Measurements from ENCODE around the gene CAPN3. TPM values are rescaled to one million over a fixed set of nuclear protein-coding genes. Genes with fewer than 3 reads are reported as not detected.
"Not testable (repeated sequence)": the region's sequence is repeated elsewhere in the genome, so short reads cannot be mapped to it uniquely, and the experiment has no call there.

The CAPN3 gene
- total RNA-seq, 3 donors from 2014 or later (not counting 1 experiment from before 2014, with no cell fraction given) = 5.5 to 10.8 (median 6.8) TPM

DNA sequence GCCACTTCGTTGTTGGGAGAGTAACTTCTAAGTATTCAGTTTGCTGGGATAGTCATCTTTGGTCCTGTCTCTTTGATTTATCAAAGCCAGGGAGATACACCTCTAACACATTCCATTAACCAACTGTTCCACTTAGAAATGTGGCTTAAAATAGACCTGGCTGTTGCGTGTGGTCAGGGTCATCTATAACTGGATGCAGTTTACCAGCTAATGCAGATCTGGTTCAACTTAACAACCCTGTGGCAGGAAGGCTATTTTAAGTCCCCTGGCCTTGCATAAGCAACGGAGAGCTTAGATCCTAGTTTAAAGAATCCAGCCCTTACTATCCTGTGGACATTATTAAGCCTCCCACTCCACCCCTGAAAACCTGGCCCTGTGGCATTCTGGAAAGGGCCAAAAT lies 28.1 kb upstream of the CAPN3 start:
- peaks cover 22% of the 10 kb centered on the region for H3K36me3 ChIP-seq (ENCODE audit: control insufficient read depth, insufficient read depth, low read length)
- H3K4me1 Mint-ChIP-seq = no peaks in the 10 kb centered on the region
- 98% methylated on average over 3 of the region's 3 CpGs for WGBS (ENCODE audit: insufficient coverage)
- H3K4me3 ChIP-seq (ENCODE audit: low read length) = no peak overlapping the region
- H3K4me1 ChIP-seq (ENCODE audit: control insufficient read depth, insufficient read depth, low read length) = no peaks in the 10 kb centered on the region
- H3K9me3 Mint-ChIP-seq = peaks cover 3 to 6% of the 10 kb centered on the region in 2 donors
- intact Hi-C loops (cut with micrococcal nuclease) = no loop called here
- no peaks in the 10 kb centered on the region for H3K27me3 Mint-ChIP-seq (ENCODE audit: low read depth in 2 of 2)
- TF ChIP-seq, protein P1, sequence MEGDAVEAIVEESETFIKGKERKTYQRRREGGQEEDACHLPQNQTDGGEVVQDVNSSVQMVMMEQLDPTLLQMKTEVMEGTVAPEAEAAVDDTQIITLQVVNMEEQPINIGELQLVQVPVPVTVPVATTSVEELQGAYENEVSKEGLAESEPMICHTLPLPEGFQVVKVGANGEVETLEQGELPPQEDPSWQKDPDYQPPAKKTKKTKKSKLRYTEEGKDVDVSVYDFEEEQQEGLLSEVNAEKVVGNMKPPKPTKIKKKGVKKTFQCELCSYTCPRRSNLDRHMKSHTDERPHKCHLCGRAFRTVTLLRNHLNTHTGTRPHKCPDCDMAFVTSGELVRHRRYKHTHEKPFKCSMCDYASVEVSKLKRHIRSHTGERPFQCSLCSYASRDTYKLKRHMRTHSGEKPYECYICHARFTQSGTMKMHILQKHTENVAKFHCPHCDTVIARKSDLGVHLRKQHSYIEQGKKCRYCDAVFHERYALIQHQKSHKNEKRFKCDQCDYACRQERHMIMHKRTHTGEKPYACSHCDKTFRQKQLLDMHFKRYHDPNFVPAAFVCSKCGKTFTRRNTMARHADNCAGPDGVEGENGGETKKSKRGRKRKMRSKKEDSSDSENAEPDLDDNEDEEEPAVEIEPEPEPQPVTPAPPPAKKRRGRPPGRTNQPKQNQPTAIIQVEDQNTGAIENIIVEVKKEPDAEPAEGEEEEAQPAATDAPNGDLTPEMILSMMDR (IDR thresholded peaks at IDR 0.05) = no peak
- peaks cover 3% of the 10 kb centered on the region for H3K9me3 ChIP-seq (ENCODE audit: control insufficient read depth, insufficient read depth, low read length)
- no peak overlapping the region for H3K27ac Mint-ChIP-seq
- DNase-seq (no peak), ATAC-seq (no peak)
- H3K36me3 Mint-ChIP-seq = peaks cover 13% of the 10 kb centered on the region
- no peak overlapping the region for H3K27ac ChIP-seq (ENCODE audit: low read length)
- H3K27me3 ChIP-seq (ENCODE audit: control insufficient read depth, insufficient read depth, low read length) = no peaks in the 10 kb centered on the region
- H3K4me3 Mint-ChIP-seq = no peak overlapping the region

DNA sequence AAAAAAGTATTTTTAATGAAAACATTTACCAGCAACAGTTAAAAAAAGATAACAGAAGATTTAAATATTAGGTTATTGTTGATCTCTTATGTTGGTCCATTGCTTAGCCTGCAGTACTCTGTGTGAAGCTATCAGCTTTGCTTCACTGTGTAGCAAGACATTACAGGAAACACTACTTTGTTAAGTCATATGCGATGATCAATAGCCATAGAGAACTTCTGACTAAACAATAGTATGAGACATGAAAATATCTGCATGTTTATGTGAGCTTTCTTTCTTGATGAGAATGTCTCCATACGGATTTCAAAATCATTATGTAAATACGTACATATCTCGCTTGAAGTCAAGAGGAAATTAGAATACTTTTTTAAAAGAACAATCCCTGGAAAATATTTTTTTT lies 27.0 kb upstream of the CAPN3 start:
- H3K36me3 ChIP-seq (ENCODE audit: control insufficient read depth, insufficient read depth, low read length) = peaks cover 11% of the 10 kb centered on the region
- Mint-ChIP-seq H3K4me1 (no peaks in the 10 kb centered on the region), H3K4me3 (no peak overlapping the region), H3K36me3 (peaks cover 19% of the 10 kb centered on the region), H3K27ac (no peak overlapping the region), H3K9me3 (peaks cover 5 to 6% of the 10 kb centered on the region in 2 donors), H3K27me3 (ENCODE audit: low read depth in 2 of 2) (no peaks in the 10 kb centered on the region)
- intact Hi-C loops (cut with micrococcal nuclease) = no loop called here
- no peaks in the 10 kb centered on the region for H3K27me3 ChIP-seq (ENCODE audit: control insufficient read depth, insufficient read depth, low read length)
- TF ChIP-seq, protein P1 (IDR thresholded peaks at IDR 0.05) = no peak
- no peaks in the 10 kb centered on the region for H3K4me1 ChIP-seq (ENCODE audit: control insufficient read depth, insufficient read depth, low read length)
- 100% methylated on average over 3 of the region's 4 CpGs for WGBS (ENCODE audit: insufficient coverage)
- ATAC-seq (no peak), DNase-seq (no peak)
- H3K9me3 ChIP-seq (ENCODE audit: control insufficient read depth, insufficient read depth, low read length) = peaks cover 3% of the 10 kb centered on the region
- H3K27ac ChIP-seq (ENCODE audit: low read length) = no peak overlapping the region
- no peak overlapping the region for H3K4me3 ChIP-seq (ENCODE audit: low read length)

DNA sequence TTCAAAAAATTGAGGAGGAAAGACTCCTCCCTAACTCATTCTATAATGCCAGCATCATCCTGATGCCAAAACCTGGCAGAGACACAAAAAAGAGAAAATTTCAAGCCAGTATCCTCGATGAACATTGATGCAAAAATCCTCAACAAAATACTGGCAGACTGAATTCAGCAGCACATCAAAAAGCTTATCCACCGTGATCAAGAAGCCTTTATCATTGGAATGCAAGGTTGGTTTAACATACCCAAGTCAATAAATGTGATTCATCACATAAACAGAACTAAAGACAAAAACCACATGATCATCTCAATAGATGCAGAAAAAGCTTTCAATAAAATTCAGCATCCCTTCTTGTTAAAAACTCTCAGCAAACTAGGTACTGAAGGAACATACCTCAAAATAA lies 24.2 kb upstream of the CAPN3 start:
- no peaks in the 10 kb centered on the region for H3K27me3 ChIP-seq (ENCODE audit: control insufficient read depth, insufficient read depth, low read length)
- no peak for ATAC-seq
- no peak overlapping the region for H3K4me3 Mint-ChIP-seq
- H3K9me3 Mint-ChIP-seq = peaks cover 5 to 6% of the 10 kb centered on the region in 2 donors
- no peak overlapping the region for H3K27ac Mint-ChIP-seq
- H3K27me3 Mint-ChIP-seq (ENCODE audit: low read depth in 2 of 2) = no peaks in the 10 kb centered on the region
- TF ChIP-seq, protein P1 (IDR thresholded peaks at IDR 0.05) = no peak
- DNase-seq = no peak
- peaks cover 19% of the 10 kb centered on the region for H3K36me3 Mint-ChIP-seq
- H3K4me1 ChIP-seq (ENCODE audit: control insufficient read depth, insufficient read depth, low read length) = no peaks in the 10 kb centered on the region
- no peak overlapping the region for H3K27ac ChIP-seq (ENCODE audit: low read length)
- no peak overlapping the region for H3K4me3 ChIP-seq (ENCODE audit: low read length)
- WGBS (ENCODE audit: insufficient coverage) = 100% methylated on average over 2 of the region's 2 CpGs
- H3K9me3 ChIP-seq (ENCODE audit: control insufficient read depth, insufficient read depth, low read length) = peaks cover 3% of the 10 kb centered on the region
- intact Hi-C loops (cut with micrococcal nuclease) = no loop called here
- peaks cover 4% of the 10 kb centered on the region for H3K36me3 ChIP-seq (ENCODE audit: control insufficient read depth, insufficient read depth, low read length)
- H3K4me1 Mint-ChIP-seq = no peaks in the 10 kb centered on the region

DNA sequence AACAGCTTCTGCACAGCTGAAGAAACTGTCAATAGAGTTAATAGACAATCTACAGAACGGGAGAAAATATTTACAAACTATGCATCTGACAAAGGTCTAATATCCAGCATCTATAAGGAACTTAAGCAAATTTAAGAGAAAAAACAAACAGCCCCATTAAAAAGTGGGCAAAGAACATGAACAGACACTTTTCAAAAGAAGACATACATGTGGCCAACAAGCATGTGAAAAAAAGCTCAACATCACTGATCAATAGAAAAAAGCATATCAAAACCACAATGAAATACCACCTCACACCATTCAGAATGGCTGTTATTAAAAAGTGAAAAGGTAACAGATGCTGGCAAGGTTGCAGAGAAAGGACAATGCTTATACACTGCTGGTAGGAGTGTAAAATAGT lies 22.7 kb upstream of the CAPN3 start:
- intact Hi-C loops (cut with micrococcal nuclease); H3K9me3 Mint-ChIP-seq; H3K36me3 ChIP-seq (ENCODE audit: control insufficient read depth, insufficient read depth, low read length); H3K4me1 Mint-ChIP-seq; H3K27me3 ChIP-seq (ENCODE audit: control insufficient read depth, insufficient read depth, low read length); H3K4me1 ChIP-seq (ENCODE audit: control insufficient read depth, insufficient read depth, low read length); H3K4me3 ChIP-seq (ENCODE audit: low read length); H3K4me3 Mint-ChIP-seq; DNase-seq; H3K27ac ChIP-seq (ENCODE audit: low read length); H3K27ac Mint-ChIP-seq; H3K27me3 Mint-ChIP-seq (ENCODE audit: low read depth in 2 of 2); ATAC-seq; H3K9me3 ChIP-seq (ENCODE audit: control insufficient read depth, insufficient read depth, low read length): not testable (repeated sequence)
- 92% methylated on average over 1 of the region's 1 CpG for WGBS (ENCODE audit: insufficient coverage)
- H3K36me3 Mint-ChIP-seq = peaks cover 19% of the 10 kb centered on the region

DNA sequence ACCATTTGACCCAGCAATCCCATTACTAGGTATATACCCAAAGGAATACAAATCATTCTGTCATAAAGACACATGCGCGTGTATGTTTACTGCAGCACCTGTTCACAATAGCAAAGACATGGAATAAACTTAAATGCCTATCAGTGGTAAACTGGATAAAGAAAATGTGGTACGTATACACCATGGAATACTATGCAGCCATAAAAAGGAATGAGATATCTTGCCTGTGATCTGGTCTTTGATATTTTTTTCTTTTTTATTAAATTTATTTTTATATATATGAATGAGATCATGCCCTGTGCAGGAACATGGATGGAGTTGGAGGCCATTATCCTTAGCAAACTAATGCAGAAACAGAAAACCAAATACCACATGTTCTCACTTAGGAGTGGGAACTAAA lies 22.2 kb upstream of the CAPN3 start:
- 100% methylated on average over 3 of the region's 3 CpGs for WGBS (ENCODE audit: insufficient coverage)
- H3K27me3 ChIP-seq (ENCODE audit: control insufficient read depth, insufficient read depth, low read length); H3K4me3 ChIP-seq (ENCODE audit: low read length); intact Hi-C loops (cut with micrococcal nuclease); H3K9me3 ChIP-seq (ENCODE audit: control insufficient read depth, insufficient read depth, low read length); H3K27me3 Mint-ChIP-seq (ENCODE audit: low read depth in 2 of 2); H3K4me1 ChIP-seq (ENCODE audit: control insufficient read depth, insufficient read depth, low read length); H3K36me3 ChIP-seq (ENCODE audit: control insufficient read depth, insufficient read depth, low read length); H3K27ac ChIP-seq (ENCODE audit: low read length); DNase-seq; H3K4me3 Mint-ChIP-seq; H3K4me1 Mint-ChIP-seq; H3K9me3 Mint-ChIP-seq; ATAC-seq; H3K27ac Mint-ChIP-seq: not testable (repeated sequence)
- peaks cover 19% of the 10 kb centered on the region for H3K36me3 Mint-ChIP-seq

All from natural killer cell (primary cell).